Ovary (tissue), 3 donors: ENCODE data around the gene PPP2R5C.

Source experiments
- EP300 ChIP-seq: sonication (generic); formaldehyde crosslinking; IDR thresholded peaks from one replicate; pipeline ENCODE4 v1.6.1; 2017; ENCODE audit warnings: antibody characterized with exemption
- POLR2A ChIP-seq: fragments of 450-650 bp; IDR thresholded peaks from one replicate; pipeline ENCODE4 v1.6.1; 2017; ENCODE audit warnings: antibody characterized with exemption, mild to moderate bottlenecking, moderate library complexity
- TF ChIP-seq, protein P1 (sequence below), 3 donors: fragments of 450-650 bp in 2 of 3; fragments of 200-600 bp in 1 of 3; IDR thresholded peaks; one replicate each; pipeline versions ENCODE4 v1.5.1 to v1.8.0; 2016 to 2022; ENCODE audit warnings: antibody characterized with exemption in 3 of 3, mild to moderate bottlenecking in 1 of 3
- donor health status: DM: no; HTN: no; CAD: no.

DNA sequence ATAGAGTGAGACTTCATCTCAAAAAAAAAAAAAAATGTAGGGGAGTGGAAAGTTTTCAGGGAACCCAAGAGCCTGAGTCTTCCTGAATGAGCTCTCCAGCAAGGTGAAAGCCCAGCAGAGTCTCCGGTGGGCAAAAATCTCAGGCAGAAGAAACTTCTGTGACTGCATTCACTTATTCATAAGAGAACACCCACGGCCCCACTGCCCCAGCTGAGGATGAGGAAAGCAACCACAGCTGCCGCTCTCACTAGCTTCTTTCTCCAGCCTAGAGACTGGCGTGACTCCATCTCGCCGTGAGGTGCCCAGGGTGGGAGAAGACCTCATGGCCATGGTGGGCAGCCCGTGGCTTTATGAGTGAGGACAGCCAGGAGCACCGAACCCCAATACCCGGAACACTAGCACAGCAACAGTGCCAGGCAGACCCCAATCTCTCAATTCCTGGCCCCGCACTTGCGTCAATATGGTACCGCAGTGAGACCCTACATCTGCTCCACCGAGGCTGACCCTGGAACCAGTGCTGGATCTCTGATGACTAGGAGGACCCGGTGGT, 173.2 kb downstream of the PPP2R5C start:
- TF ChIP-seq POLR2A (no peak), EP300 (no peak)
- TF ChIP-seq, protein P1, sequence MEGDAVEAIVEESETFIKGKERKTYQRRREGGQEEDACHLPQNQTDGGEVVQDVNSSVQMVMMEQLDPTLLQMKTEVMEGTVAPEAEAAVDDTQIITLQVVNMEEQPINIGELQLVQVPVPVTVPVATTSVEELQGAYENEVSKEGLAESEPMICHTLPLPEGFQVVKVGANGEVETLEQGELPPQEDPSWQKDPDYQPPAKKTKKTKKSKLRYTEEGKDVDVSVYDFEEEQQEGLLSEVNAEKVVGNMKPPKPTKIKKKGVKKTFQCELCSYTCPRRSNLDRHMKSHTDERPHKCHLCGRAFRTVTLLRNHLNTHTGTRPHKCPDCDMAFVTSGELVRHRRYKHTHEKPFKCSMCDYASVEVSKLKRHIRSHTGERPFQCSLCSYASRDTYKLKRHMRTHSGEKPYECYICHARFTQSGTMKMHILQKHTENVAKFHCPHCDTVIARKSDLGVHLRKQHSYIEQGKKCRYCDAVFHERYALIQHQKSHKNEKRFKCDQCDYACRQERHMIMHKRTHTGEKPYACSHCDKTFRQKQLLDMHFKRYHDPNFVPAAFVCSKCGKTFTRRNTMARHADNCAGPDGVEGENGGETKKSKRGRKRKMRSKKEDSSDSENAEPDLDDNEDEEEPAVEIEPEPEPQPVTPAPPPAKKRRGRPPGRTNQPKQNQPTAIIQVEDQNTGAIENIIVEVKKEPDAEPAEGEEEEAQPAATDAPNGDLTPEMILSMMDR (IDR thresholded peaks at IDR 0.05) = no peak
